ENCODE data around the gene XRCC4.

DNA sequence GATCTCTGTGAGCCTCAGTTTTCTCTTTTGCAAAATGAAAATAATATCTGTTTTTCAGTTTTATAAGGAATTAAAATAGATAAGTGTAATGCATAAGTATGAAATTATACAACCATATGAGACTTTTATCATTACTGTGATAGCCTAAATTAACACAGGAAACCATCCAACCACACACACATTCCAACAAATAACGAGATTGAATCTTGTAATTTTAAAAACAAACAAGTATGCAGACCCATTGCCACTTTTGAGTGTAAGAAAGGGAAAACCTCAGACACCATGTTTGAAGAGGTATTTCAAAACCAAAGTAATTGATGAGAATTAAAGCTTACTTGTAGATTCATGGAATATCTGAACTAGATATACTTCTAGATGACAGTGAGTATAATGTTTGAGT is 32.0 kb downstream of the XRCC4 start:
- no peak for TF ChIP-seq CTCF (IDR thresholded peaks at IDR 0.05 in 4 of 5, conservative IDR thresholded peaks at IDR 0.05 in 1 of 5)
- TF ChIP-seq POLR2A (IDR thresholded peaks at IDR 0.05) = no peak

Measured in gastrocnemius medialis (tissue), 4 donors.